ENCODE measurements around the gene CDH3.

GRCh38 chr16:68744744-68745280 is 99.7 kb downstream of the CDH3 start:
- TF ChIP-seq CTCF (IDR thresholded peaks at IDR 0.05; ENCODE audit: low read depth, low read length, poor library complexity, severe bottlenecking): no peak
- TF ChIP-seq EZH2phosphoT487 (IDR thresholded peaks at IDR 0.05; ENCODE audit: borderline replicate concordance, low read length): no peak

All from DOHH2 (cell line).